NCI-H82 treated with DMSO at 0.1 percent for 48 hours (cell line): Measurements from ENCODE around the gene SORCS2.
A peak's percentile ranks its signal among the peaks of the same experiment; 100 is the strongest.

Source experiments
- DNase-seq: peaks from one replicate; lab custom pipeline; 2025; ENCODE audit not compliant: unreplicated experiment; lab: John Stamatoyannopoulos, UW

Gene SORCS2

DNA sequence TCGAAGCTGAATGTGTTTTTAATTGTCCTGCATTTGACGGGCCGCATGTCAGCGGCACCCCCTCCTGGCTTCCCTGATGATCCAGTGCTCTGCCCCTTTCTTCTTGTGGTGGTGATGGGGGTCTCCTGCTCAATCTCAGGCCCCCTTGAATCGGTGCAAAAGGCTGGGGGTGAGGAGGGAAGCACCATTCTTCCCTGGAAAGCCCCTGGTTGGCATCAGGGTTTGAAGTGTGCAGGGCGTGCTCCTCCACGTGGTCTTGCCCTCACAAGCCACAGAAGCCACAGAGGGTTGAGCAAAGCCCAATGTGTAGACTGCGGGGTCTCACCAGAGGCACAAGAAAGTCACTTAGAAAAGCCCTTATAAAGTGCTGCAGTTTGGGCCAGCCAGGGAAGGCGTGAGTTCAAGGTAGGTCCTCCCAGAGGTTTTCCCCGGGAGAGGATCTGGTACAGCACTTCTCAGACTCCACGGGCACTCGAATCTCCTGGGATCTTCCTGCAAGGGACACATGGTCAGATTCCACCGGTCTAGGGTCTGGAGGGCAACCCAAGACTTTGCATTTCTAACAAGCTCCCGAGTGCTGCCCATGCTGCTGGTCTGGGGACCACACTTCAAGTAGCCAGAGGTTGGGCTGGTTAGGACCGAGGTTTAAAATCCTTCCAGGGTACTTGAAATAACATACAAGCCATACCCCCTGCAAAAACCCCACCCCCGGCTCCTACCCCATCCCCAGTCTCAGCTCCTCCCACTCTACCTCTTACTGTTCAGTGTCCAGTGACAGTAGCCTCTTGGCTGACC lies 207.3 kb downstream of the SORCS2 start:
- DNase-seq: no peak

GRCh38 chr4:7400671-7401298 lies 208.4 kb downstream of the SORCS2 start:
- DNase-seq: no peak

DNA sequence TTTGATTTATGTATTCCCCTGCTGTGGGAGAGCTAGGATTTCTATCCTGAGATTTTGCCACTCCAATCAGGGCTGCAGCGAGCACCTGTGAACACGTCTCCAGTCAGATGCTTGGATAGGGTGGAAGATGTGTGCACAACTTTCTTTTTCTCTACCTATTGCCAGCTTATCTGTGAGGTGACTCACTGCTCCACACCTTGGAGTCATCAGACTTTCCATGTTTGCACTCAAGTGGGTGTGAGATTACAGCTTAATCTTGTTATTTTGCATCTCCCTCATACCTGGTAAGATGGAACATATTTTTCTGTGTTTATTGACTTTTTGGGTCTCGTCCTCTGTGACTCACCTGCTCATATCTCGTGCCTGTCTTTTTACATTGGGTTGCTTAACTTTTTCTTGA lies 210.2 kb downstream of the SORCS2 start:
- no peak for DNase-seq

DNA sequence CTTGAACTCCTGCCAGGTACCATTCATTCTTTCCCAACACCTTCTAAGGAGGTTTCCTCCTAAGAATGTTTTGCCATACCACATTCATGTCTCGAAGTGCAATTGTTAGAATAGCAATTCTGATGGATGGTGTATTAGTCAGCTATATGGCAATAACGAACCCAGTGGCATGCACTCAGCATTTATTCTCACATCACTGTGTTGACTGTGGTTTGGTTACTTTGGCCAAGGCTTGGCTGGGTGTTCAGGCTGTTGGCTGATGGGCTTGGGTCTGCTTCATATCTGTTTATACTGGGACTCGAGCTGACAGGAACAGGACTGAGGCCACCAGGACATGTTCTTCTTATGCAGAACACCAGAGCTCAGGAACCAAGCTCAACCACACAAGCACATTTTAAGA lies 210.7 kb downstream of the SORCS2 start:
- DNase-seq: no peak

- no peak for DNase-seq
Measured at GRCh38 chr4:7408166-7408565, 215.8 kb downstream of the SORCS2 start.

DNA sequence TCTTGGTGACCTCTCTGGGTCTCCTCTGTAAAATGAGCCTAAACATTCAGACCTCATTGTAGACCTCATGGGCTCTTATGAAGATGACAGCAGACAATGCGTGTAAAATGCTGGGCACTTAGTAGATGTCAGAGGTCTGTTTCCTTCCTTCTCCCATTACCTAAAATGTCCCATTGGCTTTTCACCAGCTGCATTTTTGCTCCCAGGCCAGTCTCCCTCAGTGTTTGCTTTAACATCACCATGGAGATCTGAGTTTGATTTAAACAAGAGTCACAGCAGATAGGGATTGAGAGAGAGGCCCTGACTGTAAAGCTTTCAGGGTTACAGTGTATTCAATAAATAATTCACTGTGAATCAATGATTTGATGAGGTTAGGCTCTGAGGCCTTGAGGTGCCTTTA lies 218.1 kb downstream of the SORCS2 start:
- DNase-seq: no peak

- DNase-seq: no peak
Measured at GRCh38 chr4:7411491-7411890, 219.2 kb downstream of the SORCS2 start.

DNA sequence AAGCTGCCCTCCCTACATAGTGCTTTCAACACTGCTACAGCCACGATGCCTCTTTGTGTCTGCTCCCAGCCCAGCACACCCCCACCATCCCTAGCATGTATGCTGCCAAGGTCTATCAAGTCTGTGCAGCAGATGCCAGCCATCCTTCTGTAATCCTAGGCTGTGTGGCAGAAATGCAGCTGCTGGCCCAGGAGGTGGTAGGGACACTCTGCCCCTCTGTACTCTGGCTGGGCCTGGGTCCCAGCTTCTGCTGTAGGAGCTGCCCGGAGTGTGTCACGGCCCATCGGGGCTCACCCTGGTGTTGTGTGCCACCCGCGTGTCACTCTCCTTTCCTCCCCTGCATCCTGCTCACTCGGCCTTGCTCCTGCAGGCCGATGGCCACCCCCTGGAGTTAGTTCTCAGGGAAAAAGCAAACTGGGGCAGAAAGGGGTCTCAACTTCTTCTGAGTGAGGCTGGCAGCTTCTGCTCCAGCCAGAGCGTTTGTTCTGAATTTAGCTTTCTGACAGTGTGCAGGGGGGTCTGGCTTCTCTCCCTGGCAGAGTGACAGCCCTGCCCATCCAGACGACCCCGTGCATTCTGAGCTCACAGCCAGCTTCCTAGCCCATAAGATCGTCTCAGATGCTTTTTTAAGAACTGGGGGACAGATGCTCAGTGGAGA lies 219.7 kb downstream of the SORCS2 start:
- no peak for DNase-seq

DNA sequence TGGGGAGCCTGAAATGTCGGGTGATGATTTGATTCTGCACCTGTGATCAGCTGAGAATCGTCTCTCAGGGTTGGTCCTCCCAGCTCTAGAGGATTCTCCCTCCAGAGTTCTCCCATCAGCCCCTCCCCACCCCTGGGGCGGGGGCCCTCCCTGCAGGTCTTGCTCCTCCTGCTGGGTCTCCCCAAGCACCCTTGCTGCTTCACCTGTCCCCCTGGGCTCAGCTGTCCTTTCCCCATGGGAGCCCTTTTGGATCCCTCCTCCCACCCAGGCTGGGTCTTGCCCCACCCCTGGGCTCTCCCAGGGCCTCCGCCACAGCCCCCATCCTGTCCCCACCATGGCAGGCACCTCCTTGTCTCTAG lies 220.2 kb downstream of the SORCS2 start:
- DNase-seq: no peak

GRCh38 chr4:7414046-7414445 lies 221.7 kb downstream of the SORCS2 start:
- DNase-seq: peak; percentile 4

DNA sequence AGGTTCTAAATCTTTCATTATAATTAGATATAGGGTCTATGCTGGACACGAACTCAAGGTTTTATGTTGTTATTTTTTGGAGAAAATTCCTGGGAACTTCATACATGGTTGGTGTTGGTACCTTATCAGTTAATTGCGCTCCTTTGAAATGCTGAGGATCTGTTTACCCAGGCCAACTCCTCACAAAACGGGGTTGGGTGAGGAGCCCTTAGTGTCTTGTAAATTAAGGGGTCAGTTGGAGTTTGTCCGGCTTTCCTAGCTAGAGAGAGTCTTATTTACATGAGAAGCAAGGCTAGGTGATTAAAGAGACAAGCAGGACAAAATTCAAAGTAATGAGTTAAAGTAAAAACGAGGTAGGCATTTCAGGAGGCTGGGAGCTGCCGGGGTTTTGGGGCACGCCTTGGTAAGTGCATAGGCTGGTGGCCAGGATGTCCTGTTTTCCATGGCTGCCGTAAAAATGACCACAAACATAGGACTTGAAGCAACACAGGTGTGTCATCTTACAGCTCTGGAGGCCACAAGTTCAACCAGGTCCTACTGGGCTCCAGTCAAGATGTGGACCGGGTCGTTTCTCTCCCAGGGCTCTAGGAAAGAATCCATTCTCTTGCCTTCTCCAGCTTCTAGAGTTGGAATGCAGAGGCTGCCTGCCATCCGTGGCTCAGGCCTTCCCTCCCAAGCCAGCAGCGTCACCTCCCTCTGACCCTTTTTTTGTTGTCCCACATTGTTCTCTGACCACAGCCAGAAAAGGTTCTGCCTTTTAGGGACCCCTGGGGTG lies 222.6 kb downstream of the SORCS2 start:
- DNase-seq: no peak

GRCh38 chr4:7415927-7416686 lies 223.8 kb downstream of the SORCS2 start:
- no peak for DNase-seq

GRCh38 chr4:7416745-7417432 lies 224.6 kb downstream of the SORCS2 start:
- DNase-seq: no peak

- DNase-seq: no peak
Measured at GRCh38 chr4:7417639-7418038, 225.3 kb downstream of the SORCS2 start.

GRCh38 chr4:7418131-7418943 lies 226.0 kb downstream of the SORCS2 start:
- DNase-seq: no peak

DNA sequence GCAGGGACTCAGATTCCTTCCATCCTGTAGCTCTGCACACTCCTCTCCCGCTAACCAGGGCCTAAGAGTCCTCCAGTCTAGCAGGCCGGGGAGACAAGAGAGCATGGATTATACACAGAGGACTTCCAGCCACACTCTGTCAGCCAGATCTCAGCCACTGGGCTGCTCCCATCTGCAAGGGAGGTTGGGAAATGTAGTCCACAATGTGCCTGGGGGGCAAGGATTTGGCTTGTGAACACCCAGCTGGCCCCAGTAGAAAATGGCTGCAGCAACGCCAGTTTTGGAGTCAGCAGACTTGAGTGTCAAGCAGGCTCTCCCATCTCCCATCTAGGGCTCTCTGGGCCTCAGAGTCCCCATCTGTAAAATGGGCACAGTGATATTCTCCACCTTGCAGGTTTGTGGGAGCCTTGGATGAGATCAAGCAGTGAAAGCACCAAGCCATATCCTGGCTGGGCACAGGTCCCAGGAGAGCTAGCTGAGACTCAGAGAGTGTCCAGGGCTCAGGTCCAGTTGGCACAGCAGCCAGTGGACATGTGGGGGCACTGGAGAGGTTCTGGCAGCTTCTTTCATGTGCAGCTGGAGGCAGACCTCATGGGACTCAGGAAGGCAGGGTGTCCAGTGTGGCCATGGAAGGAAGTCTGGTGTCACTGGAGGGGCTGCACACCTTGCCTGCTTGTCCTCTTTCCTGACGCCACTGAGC lies 227.8 kb downstream of the SORCS2 start:
- no peak for DNase-seq

DNA sequence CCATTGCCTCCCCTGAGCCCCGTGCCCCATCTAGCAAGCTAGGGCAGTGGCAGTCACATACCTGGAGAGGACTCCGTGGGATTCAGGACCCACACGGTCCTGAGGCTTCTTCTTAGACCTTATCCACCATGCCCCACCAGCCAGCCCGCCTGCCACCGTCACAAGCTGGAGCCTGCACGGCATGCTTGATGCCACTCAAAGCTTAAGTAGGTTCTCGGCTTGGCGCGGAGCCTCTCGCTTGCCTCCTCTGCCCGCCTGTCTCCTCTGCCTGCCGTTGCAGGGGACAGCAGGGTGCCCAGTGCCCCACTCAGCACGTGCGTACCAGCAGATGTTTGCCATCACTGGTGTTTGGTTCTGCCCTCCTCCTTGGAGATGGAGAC lies 228.3 kb downstream of the SORCS2 start:
- DNase-seq: no peak

DNA sequence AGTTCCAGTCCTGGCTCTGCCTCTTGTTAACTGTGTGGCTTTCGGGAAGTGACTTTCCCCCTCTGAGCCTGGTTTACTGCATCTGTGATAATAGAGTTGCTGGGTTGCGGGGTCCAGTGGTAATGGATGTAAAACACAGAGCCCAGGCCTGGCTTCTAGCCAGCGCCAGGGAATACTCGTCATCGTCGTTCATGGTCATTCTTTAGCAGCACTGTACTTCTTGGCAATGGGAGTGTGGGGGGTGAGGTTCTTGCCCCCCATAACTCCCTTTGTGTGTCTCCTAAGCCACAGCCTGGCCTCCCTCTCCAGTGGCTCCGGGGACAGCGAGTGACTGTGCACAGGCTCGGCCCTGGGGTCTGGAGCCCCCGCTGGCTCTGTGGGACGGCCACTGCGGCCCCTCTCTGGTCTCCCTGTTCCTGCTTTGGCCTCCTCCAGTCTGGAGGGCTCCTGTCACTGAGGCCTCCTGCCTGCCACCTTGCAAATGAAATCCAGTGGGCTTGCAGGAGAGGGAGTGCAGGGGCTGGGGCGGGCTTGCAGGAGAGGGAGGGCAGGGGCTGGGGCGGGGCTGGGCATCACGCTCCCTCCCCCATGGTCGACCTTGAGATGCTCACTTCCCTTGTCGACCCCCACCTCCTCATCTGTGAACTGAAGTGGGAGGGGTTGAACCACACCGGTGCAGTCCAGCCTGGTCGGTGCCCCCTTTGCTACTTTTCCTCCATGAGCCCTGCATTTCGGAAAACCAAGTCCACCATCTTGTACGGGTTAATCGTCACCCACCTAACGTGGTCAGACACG lies 229.2 kb downstream of the SORCS2 start:
- DNase-seq: no peak
